ENCODE data around the gene BNC2.

Gene BNC2

DNA sequence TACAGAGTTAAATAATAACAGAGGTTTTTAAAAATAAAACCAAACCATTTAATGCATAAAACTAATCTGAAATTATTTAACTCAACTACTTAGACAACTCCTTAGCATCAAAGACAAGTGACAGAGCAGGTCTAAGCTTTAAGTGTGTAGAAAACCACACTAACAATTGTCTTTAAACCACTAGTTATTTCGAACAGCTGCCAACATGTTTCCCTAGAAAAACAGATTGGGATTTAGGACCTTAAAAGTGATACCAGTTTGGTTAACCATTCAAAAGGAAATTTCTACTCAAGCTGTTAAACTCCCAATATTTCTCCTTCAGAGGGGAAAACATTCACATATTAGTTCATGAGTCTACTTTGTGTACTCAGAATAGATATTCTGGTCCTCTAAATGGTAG, 208.7 kb downstream of the BNC2 start:
- DNase-seq: no peak

DNA sequence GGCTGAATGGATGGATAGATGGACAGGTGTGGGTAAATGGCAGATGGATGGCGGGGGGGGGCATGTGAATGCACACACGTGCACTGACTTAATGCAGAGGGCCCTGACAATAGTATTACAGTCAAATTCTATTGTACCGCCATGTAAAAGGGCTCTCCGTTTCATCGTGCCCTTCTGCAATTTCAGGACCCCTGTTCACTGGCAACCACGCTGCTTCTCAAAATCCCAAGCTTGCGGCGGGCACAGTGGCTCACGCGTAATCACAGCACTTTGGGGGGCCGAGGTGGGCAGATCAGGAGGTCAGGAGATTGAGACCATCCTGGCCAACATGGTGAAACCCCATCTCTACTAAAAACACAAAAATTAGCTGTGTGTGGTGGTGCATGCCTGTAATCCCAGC, 211.4 kb downstream of the BNC2 start:
- DNase-seq: no peak

DNA sequence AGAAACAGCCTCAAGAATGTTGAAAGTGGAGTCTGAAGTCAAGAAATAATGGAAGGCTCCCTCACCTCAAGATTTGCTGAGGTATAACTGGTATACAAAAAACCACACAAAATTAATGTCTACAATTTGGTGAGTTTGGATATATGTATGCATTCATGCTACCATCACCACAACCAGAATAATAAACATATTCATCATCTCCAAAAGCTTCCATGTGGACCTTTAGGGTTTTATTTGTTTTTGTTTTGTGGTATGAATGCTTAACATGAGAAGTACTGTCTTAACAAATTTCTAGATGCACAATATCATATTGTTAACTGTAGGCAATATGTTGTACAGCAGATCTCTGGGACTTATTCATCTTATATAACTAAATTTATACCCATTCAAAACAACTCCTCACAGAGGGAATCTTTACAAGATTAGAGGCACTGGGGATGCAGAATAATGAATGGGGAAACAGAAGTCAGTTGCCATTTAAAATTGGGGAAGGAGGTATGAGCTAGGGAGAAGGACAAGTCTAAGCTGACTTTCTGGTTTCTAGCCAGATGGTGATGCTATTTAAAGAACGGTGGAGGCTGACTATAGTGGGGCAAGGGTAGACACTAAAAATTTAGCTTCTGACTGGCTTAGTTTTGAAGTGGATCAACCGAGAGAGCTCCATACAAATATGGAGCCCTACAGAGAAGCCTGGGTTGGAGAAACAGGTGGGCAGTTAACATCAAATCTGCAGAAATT, 213.9 kb downstream of the BNC2 start:
- peak; percentile 4 to 26 for DNase-seq

DNA sequence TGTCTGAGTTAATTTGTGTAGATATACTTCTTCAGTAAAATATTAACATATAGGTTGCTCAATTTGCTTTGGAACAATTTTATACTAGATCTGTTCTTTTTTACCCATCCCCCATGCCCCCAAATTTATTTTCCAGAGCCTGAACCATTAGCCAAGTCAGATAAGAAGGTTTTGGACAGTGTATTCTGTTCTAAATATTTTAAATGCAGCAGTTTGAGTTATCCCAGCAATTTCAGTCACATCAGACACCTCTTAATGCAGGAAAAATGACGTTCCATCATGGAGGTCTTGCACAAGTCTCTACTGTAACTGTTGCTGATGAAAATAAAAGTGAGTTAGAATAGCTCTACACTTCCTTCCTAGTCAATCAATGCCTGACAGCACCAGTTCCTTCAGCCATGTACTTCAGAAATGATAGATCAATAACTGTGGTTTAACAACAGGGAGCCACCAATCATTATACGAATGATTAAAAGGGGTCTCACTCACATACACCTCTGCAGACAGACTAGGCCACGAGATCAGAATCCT, 215.8 kb downstream of the BNC2 start:
- DNase-seq: no peak

DNA sequence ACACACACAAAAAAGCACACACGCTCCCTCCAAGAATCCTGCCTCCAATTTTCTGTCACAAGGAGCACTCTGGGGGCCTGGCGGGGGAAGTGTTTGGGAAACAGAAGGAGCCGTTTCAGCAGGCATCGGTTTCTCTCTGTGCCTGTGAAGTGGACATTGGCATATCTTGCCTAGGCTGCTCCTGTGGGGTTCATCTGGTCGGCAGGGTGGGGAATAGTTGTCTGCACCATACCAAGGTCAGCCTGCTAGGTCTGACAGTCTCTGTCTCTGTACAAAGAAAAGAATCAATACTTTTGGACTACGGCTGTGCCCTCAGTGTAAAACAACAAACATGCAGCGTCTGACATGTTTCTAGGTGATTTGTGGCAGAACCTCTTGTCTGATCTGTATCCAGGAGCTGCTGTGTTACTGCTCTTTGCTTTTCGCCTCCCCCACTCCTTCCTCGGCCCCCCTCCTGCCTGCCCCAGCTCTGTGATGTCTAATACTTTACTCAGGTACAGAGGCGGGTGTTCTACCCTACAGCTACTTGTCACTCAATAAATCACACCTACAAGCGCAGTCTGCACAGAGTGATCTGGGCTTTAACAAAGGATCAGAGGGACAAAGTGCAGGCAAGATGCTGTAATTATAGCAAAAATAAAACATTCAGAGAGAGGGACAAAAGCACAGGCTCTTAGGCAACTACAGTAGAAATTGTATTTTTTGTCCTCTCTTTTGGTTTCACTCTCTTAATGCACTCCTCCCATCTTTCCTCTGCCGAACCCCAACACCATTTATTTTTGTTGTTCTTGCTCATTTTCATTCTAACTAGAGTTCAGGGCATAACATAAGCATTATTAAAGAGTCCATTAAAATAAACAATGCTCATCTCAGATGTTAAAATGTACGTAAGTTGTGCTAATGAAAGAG, 216.7 kb downstream of the BNC2 start:
- DNase-seq: no peak

DNA sequence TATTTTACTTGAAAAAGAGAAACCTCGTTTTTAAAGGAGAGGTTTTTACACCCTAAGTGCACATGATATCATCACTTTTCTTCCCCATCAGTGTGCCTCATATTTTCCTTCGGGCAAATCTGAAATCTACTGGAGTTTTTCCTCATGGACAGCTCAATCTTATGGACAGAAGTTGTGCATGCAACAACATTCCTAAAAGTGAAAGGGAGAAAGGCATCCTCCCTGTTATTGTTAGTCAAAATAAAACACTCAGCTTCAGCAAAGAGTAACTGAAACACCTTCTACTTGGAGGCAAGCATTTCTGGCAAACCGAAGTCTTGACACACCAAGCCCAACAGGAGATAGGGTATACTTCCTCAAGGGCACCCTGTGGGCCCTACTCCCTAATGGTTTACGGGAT, 217.9 kb downstream of the BNC2 start:
- DNase-seq: no peak

DNA sequence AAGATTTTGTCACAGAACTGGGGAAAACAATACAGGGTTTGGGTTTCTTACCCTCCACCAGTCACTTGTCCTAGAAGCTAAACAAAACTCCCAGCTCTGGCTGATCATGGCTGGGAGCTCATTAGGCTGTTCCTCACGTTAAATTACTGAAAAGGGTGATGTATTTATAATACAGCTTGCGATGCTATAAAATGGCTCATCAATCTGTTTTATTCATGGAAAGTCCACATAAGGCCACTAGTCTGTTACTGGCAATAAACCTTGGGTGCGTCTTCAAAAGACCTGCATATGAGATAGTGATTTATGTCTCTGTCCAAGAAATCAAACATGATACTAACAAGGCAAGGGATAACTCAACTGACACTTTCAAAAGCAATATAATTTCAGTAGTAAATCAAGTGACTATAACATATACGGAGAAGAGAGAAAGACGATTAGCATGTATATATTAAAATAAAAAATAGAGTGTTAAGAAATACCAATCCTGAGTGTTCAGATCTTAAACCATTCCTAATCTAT, 219.0 kb downstream of the BNC2 start:
- DNase-seq: no peak

DNA sequence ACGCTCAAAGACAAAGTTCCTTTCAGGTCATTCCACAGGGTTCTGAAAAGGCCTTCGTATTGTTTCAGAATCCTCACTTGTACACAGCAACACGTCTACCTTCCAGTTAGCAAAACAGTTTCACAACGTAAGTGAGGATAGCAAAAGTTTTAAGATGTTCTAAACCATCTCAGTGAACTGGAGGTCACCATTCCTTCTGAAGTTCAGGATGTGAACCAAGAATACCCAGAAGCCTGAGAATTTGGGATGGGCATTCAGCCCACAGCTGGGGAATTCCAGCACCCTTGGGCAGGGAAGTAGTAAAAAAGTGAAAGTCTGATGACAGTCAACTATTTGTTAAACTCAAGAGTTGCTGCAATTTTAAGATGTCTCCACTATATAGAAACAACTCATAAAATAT, 224.5 kb downstream of the BNC2 start:
- no peak for DNase-seq

DNA sequence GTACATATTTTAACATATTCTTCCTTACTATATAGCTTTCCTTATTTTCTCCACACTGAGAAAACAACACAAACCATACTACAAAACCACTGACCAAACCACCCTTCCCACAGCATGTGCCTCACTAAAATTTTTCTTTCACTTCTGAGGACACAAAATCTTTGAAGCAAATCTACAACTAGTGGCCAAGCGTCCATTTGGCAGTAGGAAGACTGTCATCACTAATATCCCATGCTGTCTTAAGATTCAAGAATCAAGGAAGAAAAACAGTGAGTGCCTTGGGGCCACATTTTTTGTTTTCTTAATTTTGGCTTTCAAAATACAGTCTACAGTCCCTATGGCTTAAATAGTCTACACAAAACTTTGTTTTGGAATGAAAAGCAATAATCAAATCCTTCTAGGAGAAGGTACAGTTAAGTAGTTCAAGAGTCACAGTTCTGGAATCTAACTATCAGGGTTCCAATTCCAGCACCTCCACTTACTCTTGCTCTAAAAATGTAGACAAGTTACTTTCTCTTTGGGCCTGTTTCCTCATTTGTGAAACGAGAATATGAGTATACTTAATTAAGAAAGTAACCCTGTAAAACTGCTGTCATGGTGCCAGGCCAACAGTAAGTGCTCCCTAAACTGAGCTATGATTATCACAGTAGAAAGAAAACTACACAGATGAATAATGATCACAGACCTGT, 227.9 kb downstream of the BNC2 start:
- DNase-seq: no peak

DNA sequence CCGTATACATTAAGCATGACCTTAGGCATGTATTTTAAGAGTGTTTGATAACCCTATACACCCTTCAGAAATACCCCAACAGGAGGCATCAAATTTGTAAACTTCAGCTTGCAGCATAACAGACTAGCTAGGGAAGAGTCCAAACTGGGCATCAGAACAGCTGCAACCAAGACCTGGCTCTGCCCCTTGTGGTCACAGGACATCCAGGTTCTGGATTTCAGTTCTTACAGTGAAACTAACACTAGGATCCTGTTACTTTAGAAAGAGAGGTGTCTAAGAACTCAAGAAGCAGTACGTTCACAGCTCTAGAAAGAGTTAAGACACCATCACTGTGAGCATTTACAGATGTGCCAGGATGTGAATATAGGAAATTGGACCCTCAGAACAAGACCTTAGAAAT, 229.8 kb downstream of the BNC2 start:
- no peak for DNase-seq

DNA sequence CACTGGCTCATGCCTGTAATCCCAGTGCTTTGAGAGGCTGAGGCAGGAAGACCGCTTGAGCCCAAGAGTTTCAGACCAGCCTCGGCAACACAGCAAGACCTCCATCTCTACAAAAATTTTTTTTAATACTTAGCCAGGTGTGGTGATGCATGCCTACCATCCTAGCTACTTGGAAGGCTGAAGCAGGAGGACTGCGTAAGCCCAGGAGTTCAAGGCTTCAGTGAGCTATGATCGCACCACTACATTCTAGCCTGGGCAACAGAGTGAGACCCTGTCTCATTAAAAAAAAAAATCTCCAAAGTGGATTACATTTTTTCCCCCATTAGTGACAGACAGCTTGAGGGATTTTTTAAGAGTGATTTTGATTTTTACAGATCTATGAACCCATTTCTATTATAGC, 230.8 kb downstream of the BNC2 start:
- DNase-seq: no peak

DNA sequence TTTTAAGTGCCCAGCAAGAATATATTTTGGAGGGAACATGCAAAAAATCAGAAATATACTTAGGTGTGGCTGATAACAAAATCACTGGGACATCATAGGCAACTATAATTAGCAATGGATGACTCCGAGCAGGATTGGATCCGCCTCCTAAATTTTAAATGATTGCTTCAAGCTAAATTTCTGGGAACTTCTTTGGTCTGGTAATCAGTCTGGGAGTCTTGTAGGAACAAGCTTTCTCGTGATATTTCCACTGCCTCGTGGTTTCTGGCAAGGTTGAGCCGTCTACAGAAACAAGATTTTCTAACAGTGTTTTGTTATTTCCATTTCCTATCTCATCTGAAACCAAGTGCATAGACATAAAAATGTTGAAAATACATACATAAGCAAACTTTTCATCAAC, 232.6 kb downstream of the BNC2 start:
- no peak for DNase-seq

DNA sequence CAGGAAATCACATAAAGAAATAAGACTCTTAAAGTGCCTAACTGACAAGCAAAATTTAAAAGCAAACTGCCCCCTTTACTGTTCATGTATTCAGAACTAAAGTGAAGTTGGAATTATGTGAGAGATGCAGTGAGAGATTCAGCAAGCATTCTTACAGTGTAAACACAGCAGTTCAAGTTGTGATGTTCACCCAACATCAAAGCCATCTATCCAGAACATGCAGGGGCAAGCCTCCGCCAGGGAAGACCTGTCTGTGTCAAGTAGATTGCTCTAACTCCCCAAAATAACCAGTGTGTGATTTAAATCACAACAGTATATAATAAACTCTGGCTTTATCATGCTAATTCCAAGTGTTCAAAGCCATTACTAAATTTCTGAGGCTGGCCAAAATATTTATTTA, 233.3 kb downstream of the BNC2 start:
- no peak for DNase-seq

DNA sequence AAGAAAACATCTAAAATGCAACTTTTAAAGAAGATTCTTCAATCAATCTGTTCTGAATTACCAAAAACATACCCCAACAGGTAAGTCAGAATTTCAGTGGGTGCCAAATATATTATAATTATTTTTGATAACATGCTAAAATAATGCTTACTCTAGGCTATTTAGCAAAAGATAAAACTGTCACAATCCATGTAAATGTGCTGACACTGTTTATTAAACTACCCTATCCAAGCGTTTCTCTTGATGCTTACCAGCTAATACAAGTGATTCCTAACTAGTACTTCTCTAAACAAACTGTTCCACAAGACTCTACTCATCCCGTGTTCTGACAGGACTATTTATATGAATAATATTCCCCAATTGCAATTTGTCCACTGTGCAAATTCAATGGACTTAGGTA, 236.7 kb downstream of the BNC2 start:
- DNase-seq: no peak

DNA sequence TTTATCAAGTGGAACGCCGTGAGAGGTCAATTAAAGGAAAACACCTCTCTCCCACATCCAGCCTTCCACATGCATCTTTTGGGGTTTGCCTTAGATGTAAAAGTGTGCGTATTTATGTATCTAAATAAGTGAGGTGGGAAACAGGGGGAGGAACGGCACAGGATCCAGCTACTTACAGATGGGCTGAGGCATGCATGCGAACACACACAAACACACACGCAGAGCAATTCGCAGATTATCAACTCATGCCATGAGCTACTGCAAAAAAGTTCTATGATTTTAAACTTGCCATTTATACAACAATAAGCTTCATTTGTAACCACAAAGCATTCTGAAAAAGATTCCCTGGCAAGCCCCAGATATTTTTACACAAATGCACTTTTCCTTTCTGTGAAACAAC, 242.1 kb downstream of the BNC2 start:
- DNase-seq: no peak

DNA sequence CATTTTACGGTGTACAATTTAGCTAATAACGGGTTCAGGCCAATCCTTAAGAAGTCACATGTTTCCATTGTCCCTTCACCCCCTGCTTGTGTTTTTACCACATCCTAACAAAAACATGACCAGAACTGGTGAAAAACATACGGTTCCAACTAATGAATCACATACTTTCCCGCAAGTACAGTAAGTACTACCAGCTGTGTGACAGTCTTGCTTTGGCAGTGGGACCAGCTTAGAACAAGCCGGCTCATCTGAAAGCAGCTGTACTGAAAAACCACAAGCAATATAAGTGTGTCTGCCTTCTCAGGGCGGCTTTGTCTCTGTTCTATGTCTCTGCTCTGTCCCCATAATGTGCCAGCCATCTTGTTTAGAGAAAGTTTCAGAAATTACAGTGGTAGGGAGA, 242.5 kb downstream of the BNC2 start:
- no peak for DNase-seq

DNA sequence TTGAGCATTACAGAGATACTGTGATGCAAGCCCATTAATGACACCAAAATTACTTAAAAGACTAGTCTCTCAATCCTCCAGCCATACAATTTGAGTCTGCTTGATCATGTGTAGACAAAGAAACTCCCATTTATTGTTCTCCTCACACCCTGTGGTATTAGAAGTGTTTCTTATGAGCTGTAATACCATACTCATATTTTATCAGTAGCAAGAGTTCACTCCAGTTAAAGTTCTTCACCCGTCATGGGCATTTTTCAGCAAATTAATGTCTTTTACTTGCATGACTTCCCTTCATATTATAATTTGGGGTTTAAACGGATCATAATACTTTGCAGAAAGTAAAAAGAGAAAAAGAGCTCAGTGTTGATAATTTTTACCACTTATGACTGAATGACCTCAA, 242.9 kb downstream of the BNC2 start:
- DNase-seq: no peak

DNA sequence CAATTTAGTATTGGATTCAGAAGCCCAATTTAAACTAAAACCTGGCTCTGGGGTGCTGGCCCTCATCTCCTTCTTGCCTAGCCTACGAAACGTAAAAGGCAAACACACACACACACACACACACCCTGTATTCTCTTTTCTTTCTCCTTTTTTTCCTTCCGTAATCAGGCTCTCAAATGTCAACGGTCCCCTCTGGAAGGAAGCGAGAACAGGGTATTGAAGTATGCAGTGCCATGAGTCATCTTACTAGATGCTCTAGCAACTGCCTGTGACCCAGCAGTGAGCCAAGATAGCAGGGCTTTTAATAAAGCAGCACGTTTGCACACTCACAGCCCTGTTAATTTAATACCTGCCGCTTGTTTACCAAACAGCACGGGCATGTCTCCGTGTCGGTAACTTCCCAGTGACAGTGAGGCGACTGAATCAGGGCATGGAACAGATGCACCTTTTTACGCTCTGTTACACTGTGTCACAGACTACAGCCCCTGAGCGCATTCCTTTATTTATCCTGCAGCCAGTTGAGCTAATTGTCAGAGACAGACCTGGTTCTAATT, 243.8 kb downstream of the BNC2 start:
- DNase-seq: no peak

DNA sequence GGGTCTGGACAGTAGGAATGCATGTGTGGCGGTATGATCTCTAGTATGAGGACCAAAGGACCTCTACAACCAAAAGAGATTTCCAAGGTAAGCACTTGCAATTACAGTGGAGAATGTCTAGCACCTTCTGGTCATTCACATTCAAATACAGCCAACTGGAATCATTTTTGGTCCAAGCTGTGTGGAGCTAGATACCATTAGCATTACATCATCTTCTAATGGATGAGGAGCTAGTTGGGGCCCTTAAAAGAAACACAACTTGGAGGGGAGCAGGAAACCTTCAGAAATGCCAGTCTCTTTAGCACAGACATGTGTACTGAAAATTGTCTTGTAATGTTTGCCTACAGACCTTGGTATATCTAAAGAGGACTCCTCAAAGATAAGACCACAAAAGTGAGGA, 244.7 kb downstream of the BNC2 start:
- no peak for DNase-seq

DNA sequence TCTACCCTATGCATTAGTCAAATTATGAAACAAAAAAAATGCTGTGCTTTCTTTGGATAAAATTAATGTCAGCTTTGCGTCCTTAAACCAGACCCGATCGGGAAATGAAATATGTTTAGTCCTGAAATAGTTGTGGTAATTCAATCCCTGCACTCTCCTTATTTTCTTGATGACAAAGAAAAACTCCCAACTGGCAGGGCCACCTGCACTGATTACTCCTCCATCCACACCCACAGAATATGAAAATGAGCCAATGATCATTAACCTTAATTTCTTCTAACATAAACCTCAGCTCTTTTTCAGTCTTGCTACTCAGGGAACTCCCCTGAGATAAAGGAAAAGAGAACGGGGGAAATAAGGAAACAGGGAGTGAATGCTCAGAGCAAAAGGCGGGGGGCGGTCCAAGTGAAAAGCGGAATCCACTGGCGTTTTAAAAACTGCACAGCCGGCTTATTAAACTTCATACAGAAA, 245.3 kb downstream of the BNC2 start:
- no peak for DNase-seq

DNA sequence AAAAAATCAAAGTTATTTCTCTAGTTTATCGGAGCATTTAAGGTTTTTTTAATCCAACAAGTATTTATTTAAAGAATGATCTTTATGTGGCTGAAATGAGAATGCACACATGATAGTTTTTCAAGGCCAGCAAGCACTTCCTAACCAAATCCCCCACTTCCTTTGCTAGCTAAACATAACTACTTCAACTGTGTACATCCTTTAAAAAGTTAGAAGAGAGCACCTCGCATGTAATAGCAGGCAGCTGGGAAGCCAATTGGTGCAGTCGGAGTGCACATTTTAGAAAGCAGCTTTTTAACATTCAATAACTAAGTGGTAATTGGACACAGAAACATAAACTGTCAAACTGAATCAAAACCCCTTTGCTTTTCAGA, 245.7 kb downstream of the BNC2 start:
- DNase-seq: no peak

DNA sequence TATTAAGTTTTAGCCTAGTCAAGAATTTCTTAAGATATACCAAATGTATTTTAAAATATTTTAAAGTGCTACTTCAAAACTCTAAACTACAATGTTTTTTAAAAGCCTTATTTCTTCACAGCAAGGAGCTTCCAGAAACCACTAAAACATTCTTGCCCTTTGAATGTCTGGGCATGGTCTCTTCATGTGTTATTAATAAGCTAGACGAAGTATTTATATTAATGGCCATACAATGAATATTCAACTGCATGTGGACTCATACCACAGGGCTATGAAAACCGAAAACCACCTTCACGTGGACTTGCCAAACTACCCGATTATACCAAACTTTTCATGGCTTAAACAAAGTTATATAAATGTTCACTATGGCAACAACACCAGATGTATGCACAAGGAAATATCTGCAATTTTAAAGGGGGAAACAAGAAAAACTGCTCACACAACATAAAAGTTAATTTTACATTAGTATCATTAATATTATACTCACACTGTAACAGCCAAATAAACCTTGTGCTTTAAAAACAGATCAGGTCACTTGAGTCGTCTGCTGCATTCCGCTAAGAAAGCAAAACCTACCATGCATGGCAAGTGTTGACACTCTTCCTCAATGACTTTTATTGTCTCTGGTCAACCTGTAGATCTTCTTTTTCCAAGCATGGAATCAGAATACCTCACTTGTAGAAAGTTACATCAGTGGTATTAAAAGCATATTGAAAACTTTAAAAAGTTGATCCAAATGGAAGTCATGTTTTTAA, 246.3 kb downstream of the BNC2 start:
- no peak for DNase-seq

Data from Kasumi-1 (cell line).